ENCODE results near the gene EML1. TPM values are rescaled to one million over a fixed set of nuclear protein-coding genes. Genes with fewer than 3 reads are reported as not detected.
A peak's percentile ranks its signal among the peaks of the same experiment; 100 is the strongest.
"Not testable (repeated sequence)": the region's sequence is repeated elsewhere in the genome, so short reads cannot be mapped to it uniquely, and the experiment has no call there.

The EML1 gene
- total RNA-seq, 1 experiment from 2014 or later = 7.2 TPM

DNA sequence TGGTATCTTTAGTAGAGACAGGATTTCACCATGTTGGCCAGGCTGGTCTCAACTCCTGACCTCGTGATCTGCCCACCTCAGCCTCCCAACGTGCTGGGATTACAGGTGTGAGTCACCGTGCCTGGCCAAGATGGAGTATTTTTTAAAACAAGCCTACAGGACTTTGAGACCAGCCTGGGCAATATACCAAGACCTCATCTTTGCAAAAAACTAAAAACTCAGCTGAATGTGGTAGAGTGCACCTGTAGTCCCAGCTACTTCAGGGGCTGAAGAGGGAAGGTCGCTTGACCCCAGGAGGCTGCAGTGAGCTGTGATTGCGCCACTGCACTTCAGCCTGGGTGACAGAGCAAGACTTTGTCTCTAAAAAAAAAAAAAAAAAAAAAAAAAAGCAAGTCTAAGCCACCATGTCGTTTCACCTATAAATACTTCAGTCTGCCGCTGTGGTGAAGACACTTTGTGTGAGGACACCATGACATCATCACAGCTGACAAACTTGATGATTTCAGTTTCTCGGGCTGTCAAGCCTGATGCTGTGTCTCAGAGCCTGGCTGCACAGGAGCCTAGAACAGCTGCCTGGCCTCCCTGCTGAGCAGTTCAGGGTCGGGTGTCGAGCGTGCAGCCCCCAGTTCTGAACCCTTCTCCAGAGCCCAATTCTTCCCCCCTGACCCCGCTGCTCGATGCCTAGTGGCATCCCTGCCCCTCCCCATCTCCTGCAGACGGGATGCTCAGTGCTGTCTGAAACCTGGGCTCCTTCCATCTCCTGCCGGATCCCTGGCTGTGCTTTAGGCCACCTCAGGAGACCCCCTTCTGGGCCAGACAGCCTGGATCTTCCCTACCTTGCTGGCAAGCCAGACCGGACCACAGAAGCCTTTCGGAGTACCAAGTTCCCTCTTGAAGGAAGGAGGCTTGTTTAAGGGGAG lies 152.8 kb downstream of the EML1 start:
- H3K9me3 Mint-ChIP-seq (ENCODE audit: unreplicated experiment) = no peaks in the 10 kb centered on the region
- no peaks in the 10 kb centered on the region for H3K36me3 Mint-ChIP-seq (ENCODE audit: insufficient read depth, unreplicated experiment)
- no peak overlapping the region for H3K27ac Mint-ChIP-seq (ENCODE audit: unreplicated experiment)
- ChIA-PET POLR2A (no interaction called here), CTCF (interaction anchor here (0.7 kb wide), 1 partner anchor 47 kb away, joined by 4 read pairs; no protein-coding TSS in a partner anchor)
- Histone ChIP-seq H3K4me1 (no peaks in the 10 kb centered on the region), H3K9me3 (no peaks in the 10 kb centered on the region), H3K36me3 (ENCODE audit: control insufficient read depth, insufficient read depth, low read length) (no peaks in the 10 kb centered on the region), H3K4me3 (ENCODE audit: low read depth, low read length) (no peak overlapping the region), H3K27me3 (replicated peaks; ENCODE audit: control insufficient read depth, insufficient read depth, low read length) (no peaks in the 10 kb centered on the region)
- no TSS peak for BruUV-seq (replicated peaks)
- TF ChIP-seq, protein P1, sequence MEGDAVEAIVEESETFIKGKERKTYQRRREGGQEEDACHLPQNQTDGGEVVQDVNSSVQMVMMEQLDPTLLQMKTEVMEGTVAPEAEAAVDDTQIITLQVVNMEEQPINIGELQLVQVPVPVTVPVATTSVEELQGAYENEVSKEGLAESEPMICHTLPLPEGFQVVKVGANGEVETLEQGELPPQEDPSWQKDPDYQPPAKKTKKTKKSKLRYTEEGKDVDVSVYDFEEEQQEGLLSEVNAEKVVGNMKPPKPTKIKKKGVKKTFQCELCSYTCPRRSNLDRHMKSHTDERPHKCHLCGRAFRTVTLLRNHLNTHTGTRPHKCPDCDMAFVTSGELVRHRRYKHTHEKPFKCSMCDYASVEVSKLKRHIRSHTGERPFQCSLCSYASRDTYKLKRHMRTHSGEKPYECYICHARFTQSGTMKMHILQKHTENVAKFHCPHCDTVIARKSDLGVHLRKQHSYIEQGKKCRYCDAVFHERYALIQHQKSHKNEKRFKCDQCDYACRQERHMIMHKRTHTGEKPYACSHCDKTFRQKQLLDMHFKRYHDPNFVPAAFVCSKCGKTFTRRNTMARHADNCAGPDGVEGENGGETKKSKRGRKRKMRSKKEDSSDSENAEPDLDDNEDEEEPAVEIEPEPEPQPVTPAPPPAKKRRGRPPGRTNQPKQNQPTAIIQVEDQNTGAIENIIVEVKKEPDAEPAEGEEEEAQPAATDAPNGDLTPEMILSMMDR (IDR thresholded peaks at IDR 0.05; ENCODE audit: insufficient read depth in 1 of 2, low read depth in 1 of 2, low read length in 1 of 2, severe bottlenecking in 1 of 2, unreplicated experiment in 1 of 2) = no peak
- DNase-seq = no peak
- H3K4me1 Mint-ChIP-seq (ENCODE audit: low read depth, unreplicated experiment) = no peaks in the 10 kb centered on the region
- no peaks in the 10 kb centered on the region for H3K27me3 Mint-ChIP-seq (ENCODE audit: insufficient read depth, unreplicated experiment)
- intact Hi-C loops (cut with micrococcal nuclease; ENCODE audit: unreplicated experiment) = no loop called here
- H3K4me3 Mint-ChIP-seq (ENCODE audit: unreplicated experiment) = no peak overlapping the region

DNA sequence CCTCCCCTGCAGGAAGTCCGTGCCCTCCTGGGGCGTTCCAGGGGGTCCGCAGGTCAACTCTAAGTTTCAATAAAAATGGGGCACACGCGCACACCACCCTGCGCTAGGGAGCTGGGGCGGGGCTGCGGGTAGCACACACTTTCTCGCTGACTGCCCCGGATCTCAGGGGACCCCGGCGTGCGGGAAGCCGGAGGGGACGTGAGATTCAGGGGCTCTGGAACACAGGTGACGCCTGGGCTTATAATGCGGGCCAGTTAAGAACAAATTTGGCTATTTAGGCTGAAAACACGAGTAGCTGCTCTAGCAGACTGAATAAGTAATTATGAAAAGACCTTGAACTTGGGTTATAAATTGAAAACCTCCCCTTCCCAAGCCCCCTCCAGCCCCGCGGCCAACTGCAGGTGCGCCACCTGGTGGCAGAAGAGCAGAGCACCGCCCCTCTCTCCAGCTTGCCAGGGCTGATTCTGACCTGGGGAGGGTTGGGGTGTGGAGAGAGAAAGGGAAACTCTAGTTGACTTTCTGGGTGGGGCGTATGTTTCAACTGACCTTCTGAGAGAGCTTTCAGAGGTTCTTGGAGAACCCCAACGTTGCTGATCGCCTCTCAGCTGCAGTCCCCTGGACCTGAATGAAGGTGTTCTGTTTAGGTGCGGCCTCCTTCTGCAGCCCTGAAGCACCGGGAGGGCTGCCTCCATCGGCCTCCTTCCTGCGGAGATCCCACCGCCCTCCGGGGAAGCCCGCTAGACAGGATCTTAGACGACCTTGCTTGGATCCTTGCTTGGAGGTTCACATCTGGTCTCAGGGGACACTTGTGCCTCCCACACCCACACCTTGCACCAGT lies 153.7 kb downstream of the EML1 start:
- Histone ChIP-seq H3K27me3 (replicated peaks; ENCODE audit: control insufficient read depth, insufficient read depth, low read length) (no peaks in the 10 kb centered on the region), H3K9me3 (no peaks in the 10 kb centered on the region), H3K4me1 (no peaks in the 10 kb centered on the region), H3K36me3 (ENCODE audit: control insufficient read depth, insufficient read depth, low read length) (no peaks in the 10 kb centered on the region), H3K4me3 (ENCODE audit: low read depth, low read length) (no peak overlapping the region)
- no peaks in the 10 kb centered on the region for H3K9me3 Mint-ChIP-seq (ENCODE audit: unreplicated experiment)
- no peaks in the 10 kb centered on the region for H3K27me3 Mint-ChIP-seq (ENCODE audit: insufficient read depth, unreplicated experiment)
- intact Hi-C loops (cut with micrococcal nuclease; ENCODE audit: unreplicated experiment) = no loop called here
- DNase-seq = peak in 1 of 2 experiments; percentile 52
- no TSS peak for BruUV-seq (replicated peaks)
- H3K27ac Mint-ChIP-seq (ENCODE audit: unreplicated experiment) = no peak overlapping the region
- TF ChIP-seq, protein P1 (IDR thresholded peaks at IDR 0.05; ENCODE audit: insufficient read depth in 1 of 2, low read depth in 1 of 2, low read length in 1 of 2, severe bottlenecking in 1 of 2, unreplicated experiment in 1 of 2) = peak; percentile 86 to 88
- ChIA-PET POLR2A (no interaction called here), CTCF (no interaction called here)
- H3K4me3 Mint-ChIP-seq (ENCODE audit: unreplicated experiment) = no peak overlapping the region
- no peaks in the 10 kb centered on the region for H3K36me3 Mint-ChIP-seq (ENCODE audit: insufficient read depth, unreplicated experiment)
- H3K4me1 Mint-ChIP-seq (ENCODE audit: low read depth, unreplicated experiment) = no peaks in the 10 kb centered on the region

DNA sequence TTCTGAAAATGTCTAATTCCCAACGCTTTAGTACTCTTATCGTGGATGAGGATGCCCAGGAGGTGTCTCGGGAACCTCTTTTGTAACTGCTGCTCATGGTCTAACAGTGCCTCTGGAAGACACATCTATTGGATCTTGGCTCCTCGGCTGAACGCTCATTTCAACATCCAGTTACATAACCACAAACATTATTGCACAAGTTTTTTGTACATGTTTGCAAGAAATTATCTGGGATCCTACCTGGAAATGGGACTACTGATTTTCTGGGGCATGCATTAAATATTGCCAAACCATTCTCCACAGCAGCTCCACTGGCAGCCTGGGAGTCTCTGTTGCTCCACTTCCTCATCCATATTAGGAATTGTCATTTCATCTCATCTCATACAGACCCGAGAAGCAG lies 154.5 kb downstream of the EML1 start:
- no TSS peak for BruUV-seq (replicated peaks)
- H3K27me3 ChIP-seq (replicated peaks; ENCODE audit: control insufficient read depth, insufficient read depth, low read length) = no peaks in the 10 kb centered on the region
- Mint-ChIP-seq H3K4me3 (ENCODE audit: unreplicated experiment) (no peak overlapping the region), H3K27me3 (ENCODE audit: insufficient read depth, unreplicated experiment) (no peaks in the 10 kb centered on the region), H3K4me1 (ENCODE audit: low read depth, unreplicated experiment) (no peaks in the 10 kb centered on the region), H3K27ac (ENCODE audit: unreplicated experiment) (no peak overlapping the region), H3K9me3 (ENCODE audit: unreplicated experiment) (no peaks in the 10 kb centered on the region), H3K36me3 (ENCODE audit: insufficient read depth, unreplicated experiment) (no peaks in the 10 kb centered on the region)
- DNase-seq = no peak
- H3K9me3 ChIP-seq = no peaks in the 10 kb centered on the region
- no peaks in the 10 kb centered on the region for H3K36me3 ChIP-seq (ENCODE audit: control insufficient read depth, insufficient read depth, low read length)
- intact Hi-C loops (cut with micrococcal nuclease; ENCODE audit: unreplicated experiment) = no loop called here
- no peaks in the 10 kb centered on the region for H3K4me1 ChIP-seq
- ChIA-PET CTCF (no interaction called here), POLR2A (no interaction called here)
- TF ChIP-seq, protein P1 (IDR thresholded peaks at IDR 0.05; ENCODE audit: insufficient read depth in 1 of 2, low read depth in 1 of 2, low read length in 1 of 2, severe bottlenecking in 1 of 2, unreplicated experiment in 1 of 2) = no peak
- H3K4me3 ChIP-seq (ENCODE audit: low read depth, low read length) = no peak overlapping the region

DNA sequence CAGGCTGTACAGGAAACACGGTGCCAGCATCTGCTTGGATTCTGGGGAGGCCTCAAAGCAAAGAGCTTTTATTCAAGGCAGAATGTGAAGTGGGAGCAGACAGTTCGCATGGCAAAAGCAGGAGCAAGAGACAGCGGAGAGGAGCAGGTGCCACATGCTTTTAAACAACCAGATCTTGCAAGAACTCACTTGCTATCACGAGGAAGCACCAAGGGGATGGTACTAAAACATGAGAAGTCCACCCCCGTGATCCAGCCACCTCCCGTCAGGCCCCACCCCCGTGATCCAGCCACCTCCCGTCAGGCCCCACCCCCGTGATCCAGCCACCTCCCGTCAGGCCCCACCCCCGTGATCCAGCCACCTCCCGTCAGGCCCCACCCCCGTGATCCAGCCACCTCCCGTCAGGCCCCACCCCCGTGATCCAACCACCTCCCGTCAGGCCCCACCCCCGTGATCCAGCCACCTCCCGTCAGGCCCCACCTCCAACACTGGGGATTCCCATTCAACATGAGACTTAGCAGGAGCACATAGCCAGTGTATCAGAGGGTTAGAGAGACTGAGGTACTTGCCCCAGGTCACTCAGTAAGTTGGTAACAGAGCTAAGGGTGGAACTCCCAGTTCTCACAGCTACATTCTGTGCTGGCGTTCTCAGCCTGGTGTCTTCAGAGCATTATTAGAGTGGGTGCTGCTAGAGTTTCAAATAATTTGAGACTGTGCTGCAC lies 156.0 kb downstream of the EML1 start:
- H3K4me1 ChIP-seq; CTCF ChIA-PET; intact Hi-C loops (cut with micrococcal nuclease; ENCODE audit: unreplicated experiment); H3K4me1 Mint-ChIP-seq (ENCODE audit: low read depth, unreplicated experiment); H3K27me3 ChIP-seq (replicated peaks; ENCODE audit: control insufficient read depth, insufficient read depth, low read length); H3K36me3 Mint-ChIP-seq (ENCODE audit: insufficient read depth, unreplicated experiment); BruUV-seq (replicated peaks); H3K27me3 Mint-ChIP-seq (ENCODE audit: insufficient read depth, unreplicated experiment); H3K4me3 Mint-ChIP-seq (ENCODE audit: unreplicated experiment); DNase-seq; H3K9me3 Mint-ChIP-seq (ENCODE audit: unreplicated experiment); H3K9me3 ChIP-seq; H3K27ac Mint-ChIP-seq (ENCODE audit: unreplicated experiment); H3K36me3 ChIP-seq (ENCODE audit: control insufficient read depth, insufficient read depth, low read length); POLR2A ChIA-PET; H3K4me3 ChIP-seq (ENCODE audit: low read depth, low read length): not testable (repeated sequence)
